Hematopoietic multipotent progenitor cell (in vitro differentiated cells): ENCODE results near the gene TMEM238. TPM values are rescaled to one million over a fixed set of nuclear protein-coding genes. Genes with fewer than 3 reads are reported as not detected.

Source experiments
- DNase-seq, 3 donors: peaks; one replicate each; pipeline ENCODE4 v3.0.0-alpha.2; 2011 to 2015; ENCODE audit warnings: low read depth in 2 of 3, low spot score in 2 of 3
- total RNA-seq: library from RNA; depleted of rRNA; stranded (reverse); fragments of >200 nt; gene quantifications from one replicate; pipeline ENCODE4 v1.2.3, GENCODE V29; 2012

The TMEM238 gene
- total RNA-seq, 1 donor: 2.7 TPM

GRCh38 chr19:55382013-55382412 lies 2.1 kb downstream of the TMEM238 start:
- no peak for DNase-seq

- DNase-seq: no peak
These were observed 4.9 kb downstream of the TMEM238 start for GRCh38 chr19:55379174-55379573.

GRCh38 chr19:55377356-55378131 lies 6.5 kb downstream of the TMEM238 start:
- DNase-seq: no peak

GRCh38 chr19:55376241-55376933 lies 7.7 kb downstream of the TMEM238 start, which contains the start of gene TMEM190:
Gene TMEM190, plus strand, starts transcription at chr19:55376826. Its CDS starts 28 bp downstream, at chr19:55376854.
- no peak for DNase-seq

DNA sequence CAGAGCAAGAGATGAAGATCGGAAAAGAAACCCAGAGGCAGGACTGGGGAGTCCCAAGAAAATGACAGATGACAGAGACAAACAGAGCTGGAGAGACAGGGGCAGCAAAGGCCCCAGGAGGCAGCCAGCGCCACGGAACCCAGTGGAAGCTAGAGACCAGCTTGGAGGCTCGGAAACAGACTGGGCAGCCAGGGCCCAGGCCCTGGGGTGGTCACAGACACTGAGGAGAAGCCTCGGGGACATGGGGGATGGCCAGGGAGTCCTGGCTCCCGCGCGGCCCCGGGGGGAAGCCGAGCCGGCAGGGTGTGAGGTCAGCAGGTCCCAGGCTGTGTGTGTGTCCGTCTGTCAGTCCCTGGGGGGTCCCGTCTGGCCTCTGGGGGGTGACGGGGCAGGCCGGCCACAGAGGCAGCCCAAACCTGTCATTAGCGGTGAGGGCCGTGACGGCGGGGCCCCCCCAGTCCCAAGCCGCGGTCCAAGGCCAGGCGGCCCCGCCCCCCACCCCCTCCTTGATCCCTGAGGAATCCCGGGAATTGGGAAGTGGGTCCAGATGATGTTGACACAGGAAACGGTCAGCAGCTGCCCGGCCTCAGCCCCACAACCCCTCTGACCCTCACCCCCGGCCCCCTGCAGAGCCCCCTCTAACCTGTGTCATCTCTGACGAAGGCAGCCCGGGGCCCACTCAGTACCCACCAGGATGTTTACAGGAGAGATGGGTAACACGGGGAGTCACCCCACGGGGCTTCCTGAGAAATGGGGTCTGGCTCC lies 9.9 kb downstream of the TMEM238 start:
- DNase-seq: no peak

DNA sequence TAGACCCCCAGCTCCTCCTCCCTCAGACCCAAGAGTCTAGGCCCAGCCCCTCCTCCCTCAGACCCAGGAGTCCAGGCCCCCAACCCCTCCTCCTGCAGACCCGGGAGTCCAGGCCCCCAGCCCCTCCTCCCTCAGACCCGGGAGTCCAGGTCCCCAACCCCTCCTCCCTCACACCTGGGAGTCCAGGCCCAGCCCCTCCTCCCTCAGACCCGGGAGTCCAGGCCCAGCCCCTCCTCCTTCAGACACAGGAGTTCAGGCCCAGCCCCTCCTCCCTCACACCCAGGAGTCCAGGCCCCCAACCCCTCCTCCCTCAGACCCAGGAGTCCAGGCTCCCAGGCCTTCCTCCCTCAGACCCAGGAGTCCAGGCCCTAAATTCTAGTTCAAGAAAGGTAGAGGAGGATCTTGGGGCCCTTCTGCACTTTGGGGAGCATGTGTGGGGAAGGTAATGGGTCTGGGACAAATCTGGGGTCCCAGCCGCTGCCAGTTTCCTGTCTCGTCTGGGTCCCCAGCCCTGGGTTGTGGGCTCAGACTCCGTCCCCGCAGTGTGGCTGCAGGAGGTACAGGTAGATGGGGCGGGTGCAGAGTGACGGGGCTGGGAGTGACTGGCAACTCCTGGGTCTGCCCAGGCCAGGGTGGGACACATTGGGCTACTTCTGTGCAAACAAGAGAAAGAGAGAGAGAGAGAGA lies 10.6 kb downstream of the TMEM238 start:
- DNase-seq: no peak

GRCh38 chr19:55372316-55373081 lies 11.6 kb downstream of the TMEM238 start:
- peak in 2 of 3 donors; percentile 66 to 83 for DNase-seq

GRCh38 chr19:55370305-55370988 lies 13.6 kb downstream of the TMEM238 start, which contains the start of gene IL11:
Gene IL11, minus strand, starts transcription at chr19:55370463. Its CDS starts 153 bp downstream, at chr19:55370310.
- no peak for DNase-seq

GRCh38 chr19:55369653-55370304 lies 14.3 kb downstream of the TMEM238 start:
- no peak for DNase-seq

- DNase-seq: no peak
These were observed 15.2 kb downstream of the TMEM238 start for GRCh38 chr19:55368701-55369563.

DNA sequence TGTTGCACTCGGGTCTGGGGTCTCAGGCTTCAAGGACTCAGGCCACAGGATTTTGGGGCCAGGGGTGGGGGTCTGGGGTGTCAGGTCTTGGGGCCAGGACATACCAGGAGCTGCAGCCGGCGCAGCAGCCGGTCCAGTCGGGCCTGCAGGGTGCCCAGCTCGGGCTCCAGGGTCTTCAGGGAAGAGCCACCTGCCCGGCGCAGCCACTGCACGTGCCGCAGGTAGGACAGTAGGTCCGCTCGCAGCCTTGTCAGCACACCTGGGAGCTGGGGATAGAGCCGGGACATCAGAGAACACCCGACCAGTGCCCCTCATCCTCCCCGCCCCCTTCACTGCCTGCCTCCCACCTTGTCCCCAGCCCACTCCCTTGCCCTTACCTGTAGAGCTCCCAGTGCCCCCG lies 16.0 kb downstream of the TMEM238 start:
- no peak for DNase-seq

GRCh38 chr19:55366790-55367189 lies 17.3 kb downstream of the TMEM238 start:
- DNase-seq: no peak

- DNase-seq: no peak
These were observed 18.1 kb downstream of the TMEM238 start for GRCh38 chr19:55365964-55366363.

GRCh38 chr19:55365245-55365644 lies 18.8 kb downstream of the TMEM238 start:
- DNase-seq: no peak

DNA sequence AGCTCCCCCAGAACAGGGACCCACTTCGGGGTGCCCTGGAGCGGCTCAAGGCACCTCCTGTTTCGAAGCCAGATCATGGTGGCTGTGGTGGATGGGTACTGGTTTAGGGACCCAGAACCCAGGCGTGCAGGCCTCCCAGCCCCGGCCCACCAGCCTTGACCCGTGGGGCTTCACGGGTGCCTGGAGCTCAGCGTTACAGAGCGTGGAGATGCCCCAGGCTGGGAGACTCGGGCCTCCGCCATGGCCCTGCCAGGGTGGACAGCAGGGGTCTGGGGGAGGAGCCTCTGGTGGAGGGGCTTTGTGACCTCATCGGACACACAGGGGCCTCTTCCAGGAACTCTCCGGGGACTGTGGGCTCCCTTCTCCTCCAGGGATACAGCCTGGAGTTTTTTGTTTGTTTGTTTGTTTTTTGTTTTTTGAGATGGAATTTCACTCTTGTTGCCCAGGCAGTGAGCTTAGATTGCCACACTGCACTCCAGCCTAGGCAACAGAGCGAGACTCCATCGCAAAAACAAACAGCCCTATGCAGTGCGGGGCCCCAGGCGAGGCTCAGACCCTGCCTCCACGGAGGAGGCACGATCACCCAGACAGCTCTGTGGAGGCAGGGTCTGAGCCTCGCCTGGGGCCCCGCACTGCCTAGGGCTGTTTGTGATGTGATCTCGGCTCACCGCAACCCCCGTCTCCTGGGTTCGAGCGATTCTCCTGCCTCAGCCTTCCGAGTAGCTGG lies 20.9 kb downstream of the TMEM238 start, which contains the start of gene GARIN5B:
Gene GARIN5B, minus strand, starts transcription at position 271 of the 727 bp plus-strand sequence. Its CDS starts 194 bp downstream, at position 77.
- no peak for DNase-seq

GRCh38 chr19:55362174-55362989 lies 21.7 kb downstream of the TMEM238 start:
- no peak for DNase-seq
